Measurements from ENCODE around the gene ADGRG1. TPM values are rescaled to one million over a fixed set of nuclear protein-coding genes. Genes with fewer than 3 reads are reported as not detected.

ADGRG1 gene
- polyA plus RNA-seq, 1 of the 3 experiments (the other 2 are of a cell fraction): 7.4 TPM

GRCh38 chr16:57606847-57607501, 21.5 kb upstream of the ADGRG1 start:
- Histone ChIP-seq H3K27ac (ENCODE audit: low read depth in 2 of 2, low read length in 1 of 2) (peak overlapping the region in 1 of 2 experiments; percentile 53; a peak in 2 of 4 replicates), H3K9ac (no peak overlapping the region), H3K4me1 (ENCODE audit: control insufficient read depth in 1 of 2, insufficient read depth in 2 of 2, low read depth in 1 of 2, low read length in 1 of 2) (peaks cover 3 to 21% of the 10 kb centered on the region in 2 experiments; a peak in 2 of 4 replicates), H4K20me1 (ENCODE audit: insufficient read depth) (no peaks in the 10 kb centered on the region), H3K36me3 (replicated peaks in 1 of 2; ENCODE audit: control insufficient read depth in 1 of 2, insufficient read depth in 2 of 2, low read length in 1 of 2) (no peaks in the 10 kb centered on the region), H3K4me3 (ENCODE audit: low read depth in 2 of 2, low read length in 1 of 2) (no peak overlapping the region), H3K27me3 (ENCODE audit: insufficient read depth) (no peaks in the 10 kb centered on the region), H3K79me2 (ENCODE audit: insufficient read depth) (no peaks in the 10 kb centered on the region), H3K4me2 (no peak overlapping the region), H2AFZ (ENCODE audit: low read depth) (no peak overlapping the region), H3F3A (replicated peaks; ENCODE audit: insufficient read depth) (no peaks in the 10 kb centered on the region), H3K9me3 (no peaks in the 10 kb centered on the region), H3K9me2 (no peaks in the 10 kb centered on the region)
- CTCF ChIA-PET: interaction anchor here (1.0 to 3.5 kb wide), 4 partner anchors 16 to 41 kb away, joined by 4 to 18 read pairs (median 9); no protein-coding TSS in a partner anchor
- POLR2A ChIA-PET: no interaction called here
- DNase-seq: peak; percentile 56
- WGBS (ENCODE audit: low lambda C conversion rate): 95% methylated on average over 5 of the region's 11 CpGs
- no peak for TF ChIP-seq TEAD4 (IDR thresholded peaks at IDR 0.05; ENCODE audit: borderline replicate concordance, insufficient read depth)
- TF ChIP-seq FOXJ3 (CRISPR knock-in tag; IDR thresholded peaks at IDR 0.05): no peak
- TF ChIP-seq FOSL2 (IDR thresholded peaks at IDR 0.05; ENCODE audit: borderline replicate concordance, low read depth): no peak
- no peak for TF ChIP-seq ZBTB33 (IDR thresholded peaks at IDR 0.05; ENCODE audit: borderline replicate concordance, low read depth)
- TF ChIP-seq CHD2 (IDR thresholded peaks at IDR 0.05; ENCODE audit: low read length, partially characterized antibody): no peak
- TF ChIP-seq GABPA (IDR thresholded peaks at IDR 0.05; ENCODE audit: low read depth): no peak
- no peak for TF ChIP-seq EP300 (IDR thresholded peaks at IDR 0.05; ENCODE audit: borderline replicate concordance in 1 of 2, low read depth in 1 of 2, low read length in 1 of 2)
- TF ChIP-seq, protein P1, sequence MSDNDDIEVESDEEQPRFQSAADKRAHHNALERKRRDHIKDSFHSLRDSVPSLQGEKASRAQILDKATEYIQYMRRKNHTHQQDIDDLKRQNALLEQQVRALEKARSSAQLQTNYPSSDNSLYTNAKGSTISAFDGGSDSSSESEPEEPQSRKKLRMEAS (IDR thresholded peaks at IDR 0.05; ENCODE audit: low read depth): no peak
- no peak for TF ChIP-seq ELF1 (IDR thresholded peaks at IDR 0.05)
- no peak for TF ChIP-seq TCF12 (IDR thresholded peaks at IDR 0.05)
- no peak; the same call in 1 of the 2 replicates for TF ChIP-seq RCOR1 (IDR thresholded peaks at IDR 0.05; ENCODE audit: low read length)
- TF ChIP-seq JUND (IDR thresholded peaks at IDR 0.05): no peak
- no peak for TF ChIP-seq RXRA (IDR thresholded peaks at IDR 0.05; ENCODE audit: borderline replicate concordance, low read depth)
- no peak for TF ChIP-seq MXI1 (IDR thresholded peaks at IDR 0.05; ENCODE audit: low read depth, low read length)
- TF ChIP-seq RFX5 (IDR thresholded peaks at IDR 0.05; ENCODE audit: low read length): no peak
- no peak for TF ChIP-seq FOXM1 (IDR thresholded peaks at IDR 0.05; ENCODE audit: low read depth)
- no peak for TF ChIP-seq NRF1 (IDR thresholded peaks at IDR 0.05; ENCODE audit: low read depth, low read length)
